HepG2 (cell line): Measurements from ENCODE around the gene PRMT5. TPM values are rescaled to one million over a fixed set of nuclear protein-coding genes. Genes with fewer than 3 reads are reported as not detected.

Experiments
- ATAC-seq: fragments of 200-7000 bp; cut with Tn5 transposase; 3 replicates; pipeline ENCODE4 v1.9.1; 2020; ENCODE audit warnings: mild to moderate bottlenecking, moderate library complexity
- BruUV-seq: library from RNA; stranded (reverse); fragments of 400-500 nt; replicated peaks from 2 replicates; lab custom pipeline; 2021; lab: Mats Ljungman, UMichigan
- CTCF ChIA-PET: fragments of 300-600 bp; formaldehyde crosslinking; extraction: SDS; loops from one replicate; lab custom pipeline; 2021; ENCODE audit warnings: low total read pairs, inconsistent platforms, low intra/inter-chr PET ratio; lab: Yijun Ruan, JAX
- POLR2A ChIA-PET: fragments of 350-600 bp; sonication (Branson Sonifier 250); formaldehyde crosslinking; loops from one replicate; lab custom pipeline; 2020; ENCODE audit warnings: antibody characterized with exemption, inconsistent platforms; lab: Yijun Ruan, JAX
- DNase-seq: peaks from one replicate; pipeline ENCODE4 v3.0.0-alpha.2; 2015; ENCODE audit warnings: low spot score
- FAIRE-seq: peaks from 3 replicates; lab custom pipeline; 2011; peaks lifted over from hg19 to GRCh38; lab: Jason Lieb, UNC
- H2AFZ ChIP-seq: one replicate; pipeline ENCODE4 v1.6.1; 2011; ENCODE audit warnings: low read length, inconsistent platforms
- H3K27ac ChIP-seq: fragments of 300-600 bp; 3 replicates; pipeline ENCODE4 v1.8.0; 2011; ENCODE audit warnings: mixed run types, mild to moderate bottlenecking, mixed read lengths, low read length, inconsistent platforms; ENCODE audit not compliant: insufficient read depth; ENCODE audit errors: extremely low read length
- H3K27me3 ChIP-seq, 2 experiments: fragments of 200-600 bp in 1 of 2; 2 replicates in 1 of 2; 3 replicates in 1 of 2; pipeline versions ENCODE4 v1.6.0 to v1.8.0; 2011; ENCODE audit warnings: low read length in 2 of 2, mild to moderate bottlenecking in 2 of 2, moderate library complexity in 2 of 2, inconsistent platforms in 1 of 2; ENCODE audit not compliant: insufficient read depth in 2 of 2, control insufficient read depth in 1 of 2
- H3K36me3 ChIP-seq, 2 experiments: fragments of 200-600 bp in 1 of 2; replicated peaks in 1 of 2; 2 replicates in 1 of 2; 3 replicates in 1 of 2; pipeline versions ENCODE4 v1.5.1 to v1.8.0; 2011; ENCODE audit warnings: low read length in 2 of 2, inconsistent platforms in 1 of 2; ENCODE audit not compliant: insufficient read depth in 2 of 2, control insufficient read depth in 1 of 2
- H3K4me1 ChIP-seq: 2 replicates; pipeline ENCODE4 v1.5.1; 2012; ENCODE audit warnings: low read length, inconsistent platforms; ENCODE audit not compliant: insufficient read depth
- H3K4me2 ChIP-seq: 2 replicates; pipeline ENCODE4 v1.6.0; 2011; ENCODE audit warnings: low read depth, low read length, inconsistent platforms
- H3K4me3 ChIP-seq, 3 experiments: fragments of 200-600 bp in 1 of 3; sonication (generic), shearing (Covaris generic) in 1 of 3; replicated peaks in 1 of 3; 2 replicates each; pipeline ENCODE4 v1.5.1; 2011 to 2016; ENCODE audit warnings: low read length in 3 of 3, inconsistent platforms in 2 of 3, low read depth in 2 of 3, mild to moderate bottlenecking in 2 of 3, control low read depth in 1 of 3, mixed read lengths in 1 of 3; ENCODE audit not compliant: insufficient read depth in 1 of 3
- H3K79me2 ChIP-seq: one replicate; pipeline ENCODE4 v1.6.1; 2011; ENCODE audit warnings: low read length, inconsistent platforms; ENCODE audit not compliant: insufficient read depth
- H3K9ac ChIP-seq: 2 replicates; pipeline ENCODE4 v1.6.0; 2011; ENCODE audit warnings: mild to moderate bottlenecking, low read depth, low read length, inconsistent platforms; ENCODE audit not compliant: insufficient read depth
- H3K9me3 ChIP-seq: 2 replicates; pipeline ENCODE4 v1.5.1; 2012; ENCODE audit warnings: mild to moderate bottlenecking, low read length
- H4K20me1 ChIP-seq: 2 replicates; pipeline ENCODE4 v1.6.0; 2011; ENCODE audit warnings: inconsistent platforms, mild to moderate bottlenecking, low read length, moderate library complexity; ENCODE audit not compliant: insufficient read depth
- BRF2 ChIP-seq: sonication (generic); formaldehyde crosslinking; IDR thresholded peaks from 2 replicates; pipeline ENCODE4 v1.8.1; 2022; ENCODE audit warnings: mild to moderate bottlenecking, missing genetic modification reagents
- CBX2 ChIP-seq, 2 experiments: fragments of 200-600 bp in 1 of 2; sonication (generic); formaldehyde crosslinking in 1 of 2; IDR thresholded peaks; 2 replicates each; pipeline versions ENCODE4 v1.7.0 to v1.8.1; 2018 to 2022; ENCODE audit warnings: low read depth in 2 of 2, low read length in 1 of 2, mild to moderate bottlenecking in 1 of 2, missing genetic modification reagents in 1 of 2
- CHD2 ChIP-seq: IDR thresholded peaks from 2 replicates; pipeline ENCODE4 v1.6.1; 2011; ENCODE audit warnings: low read depth, low read length, improper control_type of control experiment
- FOXK1 ChIP-seq: sonication (generic); formaldehyde crosslinking; IDR thresholded peaks from 2 replicates; pipeline ENCODE4 v1.4.0; 2020; ENCODE audit warnings: low read depth, missing genetic modification reagents, borderline replicate concordance
- HNRNPK ChIP-seq: fragments of 200-400 bp; formaldehyde crosslinking; IDR thresholded peaks from 2 replicates; pipeline ENCODE4 v1.6.1; 2018; ENCODE audit warnings: low read length, low read depth, moderate library complexity, mild to moderate bottlenecking; ENCODE audit not compliant: poor library complexity, severe bottlenecking
- ISL2 ChIP-seq: sonication (generic); formaldehyde crosslinking; IDR thresholded peaks from 2 replicates; pipeline ENCODE4 v1.5.0; 2020; ENCODE audit warnings: missing genetic modification reagents
- NFIC ChIP-seq: IDR thresholded peaks from 2 replicates; pipeline ENCODE4 v1.6.1; 2012; ENCODE audit warnings: mild to moderate bottlenecking, low read length, inconsistent platforms
- NFYB ChIP-seq: sonication (generic); formaldehyde crosslinking; IDR thresholded peaks from 2 replicates; pipeline ENCODE4 v1.4.0; 2020; ENCODE audit warnings: missing genetic modification reagents
- PATZ1 ChIP-seq: sonication (generic); formaldehyde crosslinking; IDR thresholded peaks from 2 replicates; pipeline ENCODE4 v1.4.0; 2020; ENCODE audit warnings: missing genetic modification reagents
- PRPF4 ChIP-seq: fragments of 200-400 bp; formaldehyde crosslinking; IDR thresholded peaks from 2 replicates; pipeline ENCODE4 v1.6.1; 2016; ENCODE audit warnings: low read length, low read depth; ENCODE audit not compliant: poor library complexity, severe bottlenecking
- PTBP1 ChIP-seq: fragments of 200-400 bp; formaldehyde crosslinking; IDR thresholded peaks from 2 replicates; pipeline ENCODE4 v1.6.1; 2018; ENCODE audit warnings: low read length, low read depth; ENCODE audit not compliant: poor library complexity, severe bottlenecking
- SNAI1 ChIP-seq: sonication (generic); formaldehyde crosslinking; IDR thresholded peaks from 2 replicates; pipeline ENCODE4 v1.5.0; 2020; ENCODE audit warnings: mild to moderate bottlenecking, missing genetic modification reagents, borderline replicate concordance
- TCF12 ChIP-seq, 2 experiments: fragments of 450-650 bp in 1 of 2; sonication (generic) in 1 of 2; formaldehyde crosslinking in 1 of 2; IDR thresholded peaks; 2 replicates each; pipeline versions ENCODE4 v1.6.1 to v1.8.0; 2017 to 2022; ENCODE audit warnings: antibody characterized with exemption in 1 of 2, mild to moderate bottlenecking in 1 of 2, missing genetic modification reagents in 1 of 2, moderate library complexity in 1 of 2
- ZMYM4 ChIP-seq: sonication (generic); formaldehyde crosslinking; IDR thresholded peaks from 2 replicates; pipeline ENCODE4 v1.8.1; 2023; ENCODE audit warnings: mild to moderate bottlenecking, missing genetic modification reagents
- WGBS: methylation state at CpG from one replicate; pipeline ENCODE4 v1.1.6; 2017; ENCODE audit warnings: low lambda C conversion rate; 5-methylcytosine and 5-hydroxymethylcytosine counted together
- in situ Hi-C: cut with HindIII; loops from 2 replicates; pipeline ENCODE4 v1.10.0; 2017; ENCODE audit warnings: low pct_unique_long_range_greater_than_20kb; ENCODE audit not compliant: extremely low pct_ligation_motif_present
- intact Hi-C: fragments of 100-400 bp; cut with micrococcal nuclease; formaldehyde crosslinking; loops from one replicate; pipeline ENCODE4 v1.10.0; 2022; ENCODE audit not compliant: unreplicated experiment
- polyA plus RNA-seq, 8 experiments: library from polyadenylated mRNA; depleted of rRNA in 3 of 8; stranded (reverse) in 7 of 8; unstranded in 1 of 8; fragments of >200 nt; fragmentation: Illumina TruSeq in 4 of 8; extraction: Trizol in 4 of 8; gene quantifications; 2 replicates each; pipeline versions ENCODE4 v1.2.1 to v1.2.3, GENCODE V29; 2011 to 2016; ENCODE audit warnings: low read depth in 4 of 8, missing spikeins in 1 of 8, mixed read lengths in 1 of 8; ENCODE audit not compliant: insufficient read depth in 1 of 8
- total RNA-seq, 5 experiments: library from RNA; depleted of rRNA; stranded (reverse); fragments of >200 nt; fragmentation: Illumina TruSeq; extraction: Trizol; gene quantifications; 2 replicates each; pipeline ENCODE4 v1.2.3, GENCODE V29; 2016; ENCODE audit warnings: low read depth in 1 of 5
- TF ChIP-seq, protein P1 (sequence below): sonication (generic); formaldehyde crosslinking; IDR thresholded peaks from 2 replicates; pipeline ENCODE4 v1.4.0; 2020; ENCODE audit warnings: mild to moderate bottlenecking, missing genetic modification reagents
- TF ChIP-seq, protein P2 (sequence below): sonication (generic); formaldehyde crosslinking; IDR thresholded peaks from 2 replicates; pipeline ENCODE4 v1.4.0; 2020; ENCODE audit warnings: mild to moderate bottlenecking, missing genetic modification reagents
- TF ChIP-seq, protein P3 (sequence below): sonication (generic); formaldehyde crosslinking; IDR thresholded peaks from 2 replicates; pipeline ENCODE4 v1.4.0; 2020; ENCODE audit warnings: mild to moderate bottlenecking, missing genetic modification reagents
- TF ChIP-seq, protein P4 (sequence below): sonication (generic); formaldehyde crosslinking; IDR thresholded peaks from 2 replicates; pipeline ENCODE4 v1.4.0; 2020; ENCODE audit warnings: missing genetic modification reagents

Gene PRMT5
- total and polyA plus RNA-seq, 2 of the 13 experiments (the other 11 are each of a cell fraction or from before 2014, with no cell fraction given): 210 to 354 TPM

- peaks cover 13% of the 10 kb centered on the region for H4K20me1 ChIP-seq
- peak; percentile 61 for ATAC-seq
- H3K27me3 ChIP-seq: no peaks in the 10 kb centered on the region; a peak in 1 of 5 replicates
- H2AFZ ChIP-seq: no peak overlapping the region
- H3K36me3 ChIP-seq: peaks cover 27 to 45% of the 10 kb centered on the region in 2 experiments
- peak overlapping the region; percentile 93 for H3K9ac ChIP-seq
- peaks cover 76% of the 10 kb centered on the region for H3K4me1 ChIP-seq
- 6% methylated on average over 8 of the region's 8 CpGs for WGBS
- peak overlapping the region; percentile 86 to 98 (median 89) for H3K4me3 ChIP-seq
- peak overlapping the region; percentile 97 for H3K27ac ChIP-seq
- POLR2A ChIA-PET: interaction anchor here (0.6 to 26.8 kb wide), 61 partner anchors 1 to 1452 kb away, joined by 3 to 1670 read pairs (median 6); partner anchors contain the start of genes ACIN1, AJUBA, BCL2L2 and C14orf119
- H3K9me3 ChIP-seq: no peaks in the 10 kb centered on the region
- H3K4me2 ChIP-seq: peak overlapping the region; percentile 98
- intact Hi-C loops: loop anchor here (2.0 kb wide), 1 partner anchor 49 kb away; the partner anchor contains the start of gene PRMT5
- peaks cover 83% of the 10 kb centered on the region for H3K79me2 ChIP-seq
- CTCF ChIA-PET: no interaction called here
- peak; percentile 100 for DNase-seq
- FAIRE-seq: peak; percentile 95
- in situ Hi-C loops: no loop called here
- BruUV-seq: TSS peak; percentile 26
- peak; percentile 99 for TF ChIP-seq HNRNPK
- TF ChIP-seq BRF2 (CRISPR knock-in tag): no peak
- TF ChIP-seq, protein P1, sequence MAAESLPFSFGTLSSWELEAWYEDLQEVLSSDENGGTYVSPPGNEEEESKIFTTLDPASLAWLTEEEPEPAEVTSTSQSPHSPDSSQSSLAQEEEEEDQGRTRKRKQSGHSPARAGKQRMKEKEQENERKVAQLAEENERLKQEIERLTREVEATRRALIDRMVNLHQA: no peak
- no peak for TF ChIP-seq CHD2
- peak; percentile 81; the same call in 1 of the 2 replicates for TF ChIP-seq FOXK1 (CRISPR knock-in tag)
- no peak for TF ChIP-seq ZMYM4 (CRISPR knock-in tag)
- TF ChIP-seq TCF12 (IDR thresholded peaks at IDR 0.05): no peak
- TF ChIP-seq TCF12 (CRISPR knock-in tag; IDR thresholded peaks at IDR 0.05): no peak
- TF ChIP-seq SNAI1 (CRISPR knock-in tag): no peak
- no peak for TF ChIP-seq PRPF4
- no peak for TF ChIP-seq CBX2 (IDR thresholded peaks at IDR 0.05; ENCODE audit: low read depth, low read length)
- no peak for TF ChIP-seq CBX2 (CRISPR knock-in tag; IDR thresholded peaks at IDR 0.05; ENCODE audit: low read depth)
- peak; percentile 34; the same call in 1 of the 2 replicates for TF ChIP-seq NFYB (CRISPR knock-in tag)
- TF ChIP-seq, protein P2, sequence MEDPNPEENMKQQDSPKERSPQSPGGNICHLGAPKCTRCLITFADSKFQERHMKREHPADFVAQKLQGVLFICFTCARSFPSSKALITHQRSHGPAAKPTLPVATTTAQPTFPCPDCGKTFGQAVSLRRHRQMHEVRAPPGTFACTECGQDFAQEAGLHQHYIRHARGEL: no peak
- TF ChIP-seq PTBP1: no peak
- no peak for TF ChIP-seq ISL2 (CRISPR knock-in tag)
- TF ChIP-seq, protein P3, sequence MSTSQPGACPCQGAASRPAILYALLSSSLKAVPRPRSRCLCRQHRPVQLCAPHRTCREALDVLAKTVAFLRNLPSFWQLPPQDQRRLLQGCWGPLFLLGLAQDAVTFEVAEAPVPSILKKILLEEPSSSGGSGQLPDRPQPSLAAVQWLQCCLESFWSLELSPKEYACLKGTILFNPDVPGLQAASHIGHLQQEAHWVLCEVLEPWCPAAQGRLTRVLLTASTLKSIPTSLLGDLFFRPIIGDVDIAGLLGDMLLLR (CRISPR knock-in tag): no peak
- TF ChIP-seq, protein P4, sequence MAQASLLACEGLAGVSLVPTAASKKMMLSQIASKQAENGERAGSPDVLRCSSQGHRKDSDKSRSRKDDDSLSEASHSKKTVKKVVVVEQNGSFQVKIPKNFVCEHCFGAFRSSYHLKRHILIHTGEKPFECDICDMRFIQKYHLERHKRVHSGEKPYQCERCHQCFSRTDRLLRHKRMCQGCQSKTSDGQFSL (CRISPR knock-in tag): no peak
- TF ChIP-seq NFIC: no peak
- peak; percentile 100 for TF ChIP-seq PATZ1 (CRISPR knock-in tag)
Measured at GRCh38 chr14:22977684-22978486, 48.7 kb upstream of the PRMT5 start.
